Sigmoid colon (tissue), 4 donors: ENCODE results near the gene ELAVL2.

Experiments
- CTCF ChIP-seq, 4 experiments: fragments of 450-650 bp in 3 of 4; fragments of 200-600 bp in 1 of 4; IDR thresholded peaks; one replicate each; pipeline ENCODE4 v1.5.1; 2016 to 2019; ENCODE audit warnings: antibody characterized with exemption in 4 of 4, mild to moderate bottlenecking in 3 of 4, moderate library complexity in 2 of 4
- POLR2AphosphoS5 ChIP-seq, 4 donors: sonication (generic); formaldehyde crosslinking; IDR thresholded peaks; one replicate each; pipeline ENCODE4 v1.6.1; 2017; ENCODE audit warnings: antibody characterized with exemption in 4 of 4

- TF ChIP-seq CTCF (IDR thresholded peaks at IDR 0.05) = no peak
- no peak for TF ChIP-seq POLR2AphosphoS5 (IDR thresholded peaks at IDR 0.05)
These were observed 148.6 kb downstream of the ELAVL2 start for GRCh38 chr9:23677446-23677845.
